H1 (cell line): ENCODE measurements around the gene PARS2. TPM values are rescaled to one million over a fixed set of nuclear protein-coding genes. Genes with fewer than 3 reads are reported as not detected.

Experiments used
- CTCF ChIA-PET: fragments of 300-600 bp; sonication (Branson Sonifier 250); formaldehyde crosslinking; loops from one replicate; lab custom pipeline; 2021; ENCODE audit not compliant: partially characterized antibody; lab: Charles Lee
- POLR2A ChIA-PET: fragments of 300-600 bp; sonication (Branson Sonifier 250); formaldehyde crosslinking; loops from one replicate; lab custom pipeline; 2021; ENCODE audit warnings: inconsistent platforms; ENCODE audit not compliant: partially characterized antibody; lab: Charles Lee
- DNase-seq, 2 experiments: peaks; one replicate each; pipeline versions ENCODE4 v3.0.0 to v3.0.0-alpha.2; 2010 to 2022; ENCODE audit warnings: low spot score in 2 of 2, low read depth in 1 of 2, mixed read lengths in 1 of 2
- FAIRE-seq: peaks from 2 replicates; lab custom pipeline; 2011; peaks lifted over from hg19 to GRCh38; lab: Jason Lieb, UNC
- H2AFZ ChIP-seq: 2 replicates; pipeline ENCODE4 v1.8.1; 2012; ENCODE audit warnings: low read length, inconsistent platforms
- H2AK5ac ChIP-seq: 2 replicates; pipeline ENCODE4 v1.6.1; 2013; ENCODE audit warnings: low read depth, low read length
- H2BK120ac ChIP-seq: replicated peaks from 2 replicates; pipeline ENCODE3; 2013; ENCODE audit warnings: low read depth, low read length, inconsistent platforms
- H2BK12ac ChIP-seq: 2 replicates; pipeline ENCODE4 v1.6.1; 2013; ENCODE audit warnings: low read depth, low read length
- H2BK15ac ChIP-seq: 2 replicates; pipeline ENCODE4 v1.6.1; 2013; ENCODE audit warnings: low read length
- H2BK20ac ChIP-seq: 2 replicates; pipeline ENCODE4 v1.6.1; 2013; ENCODE audit warnings: low read length
- H2BK5ac ChIP-seq: 2 replicates; pipeline ENCODE4 v1.6.1; 2013; ENCODE audit warnings: low read depth, low read length
- H3K14ac ChIP-seq: 2 replicates; pipeline ENCODE4 v1.6.1; 2013; ENCODE audit warnings: inconsistent platforms; ENCODE audit not compliant: insufficient read length
- H3K18ac ChIP-seq: 2 replicates; pipeline ENCODE4 v1.6.1; 2013; ENCODE audit warnings: low read length; ENCODE audit errors: extremely low read depth
- H3K23ac ChIP-seq: 2 replicates; pipeline ENCODE4 v1.6.1; 2013; ENCODE audit warnings: inconsistent platforms; ENCODE audit not compliant: insufficient read length
- H3K23me2 ChIP-seq: 2 replicates; pipeline ENCODE4 v1.6.1; 2013; ENCODE audit warnings: low read depth, low read length
- H3K27ac ChIP-seq: 2 replicates; pipeline ENCODE4 v1.6.1; 2011; ENCODE audit warnings: low read depth, low read length, inconsistent platforms
- H3K27me3 ChIP-seq, 4 experiments: replicated peaks in 1 of 4; 1 replicate in 1 of 4; 2 replicates in 3 of 4; pipeline versions ENCODE4 v1.6.1 to v1.8.1; 2011 to 2013; ENCODE audit warnings: low read length in 3 of 4, mild to moderate bottlenecking in 3 of 4, inconsistent platforms in 2 of 4, mixed read lengths in 2 of 4, moderate library complexity in 1 of 4; ENCODE audit not compliant: control insufficient read depth in 3 of 4, insufficient read depth in 3 of 4; ENCODE audit errors: extremely low read depth in 1 of 4
- H3K36me3 ChIP-seq, 4 experiments: 2 replicates each; pipeline versions ENCODE4 v1.6.1 to v1.8.1; 2011 to 2013; ENCODE audit warnings: mild to moderate bottlenecking in 4 of 4, low read length in 3 of 4, moderate library complexity in 2 of 4, control low read depth in 1 of 4, inconsistent platforms in 1 of 4; ENCODE audit not compliant: insufficient read depth in 4 of 4, control insufficient read depth in 2 of 4
- H3K4ac ChIP-seq: replicated peaks from 2 replicates; pipeline ENCODE3; 2013; ENCODE audit warnings: low read length, low read depth, mixed read lengths, inconsistent platforms; ENCODE audit not compliant: insufficient read length
- H3K4me1 ChIP-seq, 4 experiments: replicated peaks in 1 of 4; 1 replicate in 1 of 4; 2 replicates in 3 of 4; pipeline versions ENCODE4 v1.6.1 to v1.8.1; 2011 to 2013; ENCODE audit warnings: low read length in 3 of 4, inconsistent platforms in 2 of 4, mixed read lengths in 1 of 4; ENCODE audit not compliant: insufficient read depth in 4 of 4, control insufficient read depth in 3 of 4
- H3K4me2 ChIP-seq, 2 experiments: 2 replicates each; pipeline versions ENCODE4 v1.6.1 to v1.8.1; 2011 to 2013; ENCODE audit warnings: low read depth in 2 of 2, low read length in 2 of 2, control low read depth in 1 of 2, inconsistent platforms in 1 of 2, mild to moderate bottlenecking in 1 of 2; ENCODE audit not compliant: insufficient read depth in 1 of 2
- H3K4me3 ChIP-seq, 4 experiments: fragments of 200-600, 300-600 bp in 1 of 4; sonication (generic), shearing (Covaris generic), sonication (Bioruptor Twin) in 1 of 4; 2 replicates each; pipeline versions ENCODE4 v1.5.1 to v1.8.1; 2011 to 2016; ENCODE audit warnings: low read length in 4 of 4, low read depth in 3 of 4, control low read depth in 2 of 4, inconsistent platforms in 2 of 4, mild to moderate bottlenecking in 2 of 4, mixed read lengths in 1 of 4, moderate library complexity in 1 of 4; ENCODE audit not compliant: insufficient read depth in 2 of 4; ENCODE audit errors: extremely low read depth in 1 of 4
- H3K56ac ChIP-seq: replicated peaks from 2 replicates; pipeline ENCODE3; 2013; ENCODE audit warnings: low read depth, mild to moderate bottlenecking, mixed read lengths, low read length, inconsistent platforms; ENCODE audit not compliant: insufficient read length
- H3K79me1 ChIP-seq: 2 replicates; pipeline ENCODE4 v1.6.1; 2013; ENCODE audit warnings: low read depth, low read length, control low read depth
- H3K79me2 ChIP-seq, 2 experiments: 2 replicates each; pipeline versions ENCODE4 v1.6.1 to v1.8.1; 2012 to 2013; ENCODE audit warnings: low read length in 2 of 2, mild to moderate bottlenecking in 2 of 2, inconsistent platforms in 1 of 2; ENCODE audit not compliant: insufficient read depth in 2 of 2, control insufficient read depth in 1 of 2
- H3K9ac ChIP-seq, 4 experiments: replicated peaks in 1 of 4; 1 replicate in 1 of 4; 2 replicates in 3 of 4; pipeline versions ENCODE4 v1.6.1 to v1.8.1; 2011 to 2013; ENCODE audit warnings: low read depth in 3 of 4, low read length in 3 of 4, control low read depth in 2 of 4, mild to moderate bottlenecking in 2 of 4, moderate library complexity in 2 of 4, inconsistent platforms in 1 of 4; ENCODE audit errors: extremely low read depth in 1 of 4
- H3K9me3 ChIP-seq, 2 experiments: 2 replicates each; pipeline versions ENCODE4 v1.6.1 to v1.8.1; 2012 to 2013; ENCODE audit warnings: mild to moderate bottlenecking in 2 of 2, moderate library complexity in 2 of 2, control low read depth in 1 of 2, inconsistent platforms in 1 of 2, low read depth in 1 of 2, low read length in 1 of 2, mixed read lengths in 1 of 2; ENCODE audit not compliant: insufficient read depth in 2 of 2
- H4K20me1 ChIP-seq, 2 experiments: replicated peaks in 1 of 2; 2 replicates each; pipeline versions ENCODE3 to v1.8.1; 2011 to 2013; ENCODE audit warnings: inconsistent platforms in 2 of 2, low read length in 2 of 2, mild to moderate bottlenecking in 1 of 2; ENCODE audit not compliant: insufficient read depth in 2 of 2, control insufficient read depth in 1 of 2
- H4K5ac ChIP-seq: 2 replicates; pipeline ENCODE4 v1.6.1; 2013; ENCODE audit warnings: low read length, low read depth, mixed read lengths, inconsistent platforms; ENCODE audit not compliant: insufficient read length
- H4K8ac ChIP-seq: 2 replicates; pipeline ENCODE4 v1.8.0; 2013; ENCODE audit warnings: mild to moderate bottlenecking, moderate library complexity, low read length, inconsistent platforms; ENCODE audit not compliant: insufficient read depth; ENCODE audit errors: extremely low read depth
- H4K91ac ChIP-seq: replicated peaks from 2 replicates; pipeline ENCODE3; 2013; ENCODE audit warnings: low read length, mixed read lengths, inconsistent platforms; ENCODE audit not compliant: insufficient read length
- CEBPB ChIP-seq: IDR thresholded peaks from 2 replicates; pipeline ENCODE4 v1.6.1; 2012; ENCODE audit warnings: low read depth, low read length
- GTF2F1 ChIP-seq: IDR thresholded peaks from 2 replicates; pipeline ENCODE4 v1.6.1; 2012; ENCODE audit warnings: low read depth, low read length, improper control_type of control experiment, borderline replicate concordance
- HDAC2 ChIP-seq, 2 experiments: fragments of 300-600 bp in 1 of 2; sonication (generic) in 1 of 2; IDR thresholded peaks; 2 replicates each; pipeline ENCODE4 v1.6.1; 2011 to 2012; ENCODE audit warnings: low read depth in 2 of 2, low read length in 2 of 2, mild to moderate bottlenecking in 2 of 2, moderate library complexity in 2 of 2, borderline replicate concordance in 1 of 2, inconsistent platforms in 1 of 2
- POLR2A ChIP-seq, 2 experiments: IDR thresholded peaks; 1 replicate in 1 of 2; 2 replicates in 1 of 2; pipeline ENCODE4 v1.6.1; 2011; ENCODE audit warnings: low read depth in 2 of 2, low read length in 2 of 2, mild to moderate bottlenecking in 2 of 2; ENCODE audit errors: control extremely low read depth in 1 of 2
- RBBP5 ChIP-seq: IDR thresholded peaks from 2 replicates; pipeline ENCODE4 v1.7.1; 2012; ENCODE audit warnings: low read depth, mild to moderate bottlenecking, inconsistent platforms, low read length, moderate library complexity, borderline replicate concordance
- RNF2 ChIP-seq: fragments of 200-900, 300-1000 bp; sonication (generic); IDR thresholded peaks from 2 replicates; pipeline ENCODE4 v1.7.1; 2016; ENCODE audit warnings: borderline replicate concordance, low read depth, mild to moderate bottlenecking, antibody characterized with exemption, low read length; ENCODE audit not compliant: poor library complexity, severe bottlenecking; ENCODE audit errors: missing control alignments
- SP4 ChIP-seq: IDR thresholded peaks from 2 replicates; pipeline ENCODE4 v1.6.1; 2012; ENCODE audit warnings: low read length, inconsistent platforms
- WGBS, 2 experiments: shearing (Covaris generic) in 1 of 2; methylation state at CpG; one replicate each; pipeline versions ENCODE4 v1.1.6 to v1.1.7; 2013 to 2015; ENCODE audit warnings: low lambda C conversion rate in 2 of 2, mixed read lengths in 2 of 2, inconsistent platforms in 1 of 2, low coverage in 1 of 2, missing lambda C conversion rate in 1 of 2; ENCODE audit not compliant: insufficient replicate concordance in 2 of 2, insufficient coverage in 1 of 2, insufficient read length in 1 of 2; ENCODE audit errors: extremely low coverage in 1 of 2, missing lambda C conversion rate in 1 of 2; 5-methylcytosine and 5-hydroxymethylcytosine counted together
- polyA plus RNA-seq, 7 experiments: library from polyadenylated mRNA; depleted of rRNA in 3 of 7; stranded (reverse) in 5 of 7; unstranded in 2 of 7; fragments of >200 nt in 5 of 7; fragments of 200-250 nt in 2 of 7; gene quantifications; 1 replicate in 5 of 7; 2 replicates in 1 of 7; 4 replicates in 1 of 7; pipeline versions ENCODE4 v1.2.1 to v1.2.3, GENCODE V29; 2011 to 2013; ENCODE audit warnings: missing spikeins in 2 of 7, mixed read lengths in 2 of 7
- total RNA-seq: library from RNA; stranded (reverse); fragmentation: NEBNext Ultra II Directional; extraction: Animal tissue kit (Norgen Biotek cat#: 25700); gene quantifications from 2 replicates; pipeline ENCODE4 v1.2.1, GENCODE V29; 2021

The PARS2 gene
- total and polyA plus RNA-seq, 2 of the 8 experiments (the other 6 are each of a cell fraction or from before 2014, with no cell fraction given) = 8.9 to 10.0 TPM

GRCh38 chr1:54748094-54748835 lies 16.1 kb downstream of the PARS2 start:
- H2BK20ac ChIP-seq = no peak overlapping the region
- no peak overlapping the region for H2BK15ac ChIP-seq
- no peak overlapping the region for H3K14ac ChIP-seq
- H3K23ac ChIP-seq = no peak overlapping the region
- no peaks in the 10 kb centered on the region for H3K23me2 ChIP-seq
- H4K8ac ChIP-seq = no peak overlapping the region
- no peak overlapping the region for H4K91ac ChIP-seq
- no peaks in the 10 kb centered on the region for H3K79me1 ChIP-seq
- H4K20me1 ChIP-seq = peaks cover 0 to 7% of the 10 kb centered on the region in 2 experiments
- no peak overlapping the region for H3K56ac ChIP-seq
- no peak for FAIRE-seq
- H3K4me2 ChIP-seq = no peak overlapping the region
- H2AK5ac ChIP-seq = no peak overlapping the region
- no peak overlapping the region for H4K5ac ChIP-seq
- no peaks in the 10 kb centered on the region for H3K27me3 ChIP-seq
- peaks cover 0 to 5% (median 2%) of the 10 kb centered on the region in 4 experiments; a peak in 3 of 7 replicates for H3K4me1 ChIP-seq
- no peak overlapping the region for H2BK12ac ChIP-seq
- H3K4ac ChIP-seq = no peak overlapping the region
- ChIA-PET CTCF (interaction anchor here (0.6 kb wide), 1 partner anchor 139 kb away, joined by 3 read pairs; no protein-coding TSS in a partner anchor), POLR2A (no interaction called here)
- H3K9ac ChIP-seq = no peak overlapping the region
- 85% methylated on average over 14 of the region's 14 CpGs; no CpG with 5 or more reads in 1 of the 2 experiments for WGBS, 2 experiments
- no peaks in the 10 kb centered on the region for H3K9me3 ChIP-seq
- no peak overlapping the region for H3K4me3 ChIP-seq
- no peaks in the 10 kb centered on the region for H3K79me2 ChIP-seq
- H2BK120ac ChIP-seq = no peak overlapping the region
- 0 out of 8 replicates have a peak, but pooled peaks cover 0 to 1% (median 0%) of the 10 kb centered on the region in 4 experiments for H3K36me3 ChIP-seq
- DNase-seq = no peak
- H2AFZ ChIP-seq = no peak overlapping the region
- no peak overlapping the region for H3K27ac ChIP-seq
- H3K18ac ChIP-seq = no peak overlapping the region
- H2BK5ac ChIP-seq = no peak overlapping the region
- TF ChIP-seq GTF2F1 (no peak), RBBP5 (no peak), SP4 (no peak), HDAC2 (IDR thresholded peaks at IDR 0.05; ENCODE audit: borderline replicate concordance in 1 of 2, low read depth in 2 of 2, low read length in 2 of 2) (no peak), POLR2A (IDR thresholded peaks at IDR 0.05; ENCODE audit: control extremely low read depth in 1 of 2, low read depth in 2 of 2, low read length in 2 of 2) (no peak), RNF2 (no peak), CEBPB (no peak)
